CD14-positive monocyte (primary cell): ENCODE results near the gene OR2B2. TPM values are rescaled to one million over a fixed set of nuclear protein-coding genes. Genes with fewer than 3 reads are reported as not detected.

Experiments
- DNase-seq, 3 donors: peaks; one replicate each; pipeline ENCODE4 v3.0.0-alpha.2; 2011 to 2022
- H2AFZ ChIP-seq: 2 replicates; pipeline ENCODE4 v1.6.0; 2012; ENCODE audit warnings: mild to moderate bottlenecking, low read depth, low read length, inconsistent platforms; ENCODE audit not compliant: insufficient read depth, poor library complexity, severe bottlenecking
- H3K27ac ChIP-seq, 2 donors: 1 replicate in 1 of 2; 2 replicates in 1 of 2; pipeline ENCODE4 v1.5.1; 2012 to 2013; ENCODE audit warnings: low read length in 2 of 2, control low read depth in 1 of 2, inconsistent platforms in 1 of 2, low read depth in 1 of 2, mild to moderate bottlenecking in 1 of 2
- H3K27me3 ChIP-seq, 2 donors: one replicate each; pipeline versions ENCODE4 v1.6.0 to v1.6.1; 2011 to 2013; ENCODE audit warnings: low read length in 2 of 2; ENCODE audit not compliant: control insufficient read depth in 2 of 2, insufficient read depth in 2 of 2
- H3K36me3 ChIP-seq, 2 donors: replicated peaks in 1 of 2; 1 replicate in 1 of 2; 2 replicates in 1 of 2; pipeline versions ENCODE4 v1.5.1 to v1.6.1; 2012 to 2013; ENCODE audit warnings: low read length in 2 of 2, control low read depth in 1 of 2, inconsistent platforms in 1 of 2, mild to moderate bottlenecking in 1 of 2; ENCODE audit not compliant: insufficient read depth in 2 of 2, control insufficient read depth in 1 of 2
- H3K4me1 ChIP-seq, 2 donors: 1 replicate in 1 of 2; 2 replicates in 1 of 2; pipeline versions ENCODE4 v1.5.1 to v1.6.1; 2012 to 2013; ENCODE audit warnings: low read length in 2 of 2, control low read depth in 1 of 2, inconsistent platforms in 1 of 2, mild to moderate bottlenecking in 1 of 2, moderate library complexity in 1 of 2; ENCODE audit not compliant: insufficient read depth in 2 of 2, control insufficient read depth in 1 of 2
- H3K4me2 ChIP-seq: replicated peaks from 2 replicates; pipeline ENCODE3; 2012; ENCODE audit warnings: low read length, moderate library complexity, mild to moderate bottlenecking; ENCODE audit not compliant: poor library complexity, severe bottlenecking; ENCODE audit errors: extremely low read depth
- H3K4me3 ChIP-seq, 3 experiments: fragments of 200-600 bp in 1 of 3; sonication (generic) in 1 of 3; replicated peaks in 1 of 3; 1 replicate in 2 of 3; 2 replicates in 1 of 3; pipeline ENCODE4 v1.5.1; 2011 to 2013; ENCODE audit warnings: low read length in 3 of 3, mild to moderate bottlenecking in 3 of 3, control low read depth in 2 of 3, low read depth in 2 of 3, inconsistent platforms in 1 of 3, moderate library complexity in 1 of 3
- H3K79me2 ChIP-seq: 2 replicates; pipeline ENCODE4 v1.6.0; 2012; ENCODE audit warnings: mild to moderate bottlenecking, control low read depth, inconsistent platforms, low read length, moderate library complexity; ENCODE audit not compliant: insufficient read depth
- H3K9ac ChIP-seq: 2 replicates; pipeline ENCODE4 v1.6.0; 2017; ENCODE audit warnings: low read length, mild to moderate bottlenecking; ENCODE audit not compliant: insufficient read depth, poor library complexity, severe bottlenecking
- H3K9me3 ChIP-seq, 2 donors: replicated peaks in 1 of 2; 1 replicate in 1 of 2; 2 replicates in 1 of 2; pipeline versions ENCODE4 v1.5.1 to v1.6.1; 2012 to 2013; ENCODE audit warnings: low read length in 2 of 2, control low read depth in 1 of 2; ENCODE audit not compliant: control insufficient read depth in 1 of 2, insufficient read depth in 1 of 2
- H4K20me1 ChIP-seq: 2 replicates; pipeline ENCODE4 v1.6.0; 2012; ENCODE audit warnings: mild to moderate bottlenecking, low read length, control low read depth, moderate library complexity; ENCODE audit not compliant: insufficient read depth
- H3K27ac Mint-ChIP-seq, 7 donors: one replicate each; pipeline ENCODE4 v1.8.0; 2020; ENCODE audit warnings: mild to moderate bottlenecking in 7 of 7, mixed read lengths in 7 of 7, moderate library complexity in 6 of 7, inconsistent platforms in 2 of 7
- H3K27me3 Mint-ChIP-seq, 3 donors: one replicate each; pipeline ENCODE4 v1.8.0; 2021 to 2022; ENCODE audit warnings: low read depth in 3 of 3, mild to moderate bottlenecking in 3 of 3, mixed read lengths in 3 of 3, moderate library complexity in 3 of 3, inconsistent platforms in 1 of 3
- H3K36me3 Mint-ChIP-seq, 2 donors: one replicate each; pipeline ENCODE4 v1.8.0; 2020; ENCODE audit warnings: mixed read lengths in 2 of 2, inconsistent platforms in 1 of 2, mild to moderate bottlenecking in 1 of 2
- H3K4me1 Mint-ChIP-seq: one replicate; pipeline ENCODE4 v1.8.0; 2020; ENCODE audit warnings: mild to moderate bottlenecking, mixed read lengths
- H3K4me3 Mint-ChIP-seq, 2 donors: one replicate each; pipeline ENCODE4 v1.8.0; 2020; ENCODE audit warnings: mild to moderate bottlenecking in 2 of 2, mixed read lengths in 2 of 2, moderate library complexity in 1 of 2
- H3K9me3 Mint-ChIP-seq, 7 donors: one replicate each; pipeline ENCODE4 v1.8.0; 2020 to 2022; ENCODE audit warnings: mixed read lengths in 7 of 7, mild to moderate bottlenecking in 6 of 7, moderate library complexity in 6 of 7, inconsistent platforms in 2 of 7
- WGBS: methylation state at CpG from one replicate; pipeline ENCODE4 v1.1.5; 2013; ENCODE audit warnings: missing lambda C conversion rate; ENCODE audit not compliant: insufficient coverage; 5-methylcytosine and 5-hydroxymethylcytosine counted together
- intact Hi-C, 2 donors: fragments of 100-400 bp; cut with micrococcal nuclease; formaldehyde crosslinking; loops; one replicate each; pipeline versions ENCODE4 v1.15.0 to v1.15.1; 2023
- polyA plus RNA-seq, 3 donors: library from polyadenylated mRNA; depleted of rRNA in 1 of 3; unstranded in 2 of 3; stranded (reverse) in 1 of 3; fragments of 300-500 nt in 2 of 3; fragments of >200 nt in 1 of 3; fragmentation: Illumina TruSeq in 2 of 3; gene quantifications; 1 replicate in 2 of 3; 2 replicates in 1 of 3; pipeline ENCODE4 v1.2.3, GENCODE V29; 2012 to 2021
- TF ChIP-seq, protein P1 (sequence below): fragments of 200-600 bp; IDR thresholded peaks from one replicate; pipeline ENCODE4 v1.8.0; 2022; ENCODE audit warnings: antibody characterized with exemption, mild to moderate bottlenecking

Gene OR2B2
- polyA plus RNA-seq, 3 donors: not detected

DNA sequence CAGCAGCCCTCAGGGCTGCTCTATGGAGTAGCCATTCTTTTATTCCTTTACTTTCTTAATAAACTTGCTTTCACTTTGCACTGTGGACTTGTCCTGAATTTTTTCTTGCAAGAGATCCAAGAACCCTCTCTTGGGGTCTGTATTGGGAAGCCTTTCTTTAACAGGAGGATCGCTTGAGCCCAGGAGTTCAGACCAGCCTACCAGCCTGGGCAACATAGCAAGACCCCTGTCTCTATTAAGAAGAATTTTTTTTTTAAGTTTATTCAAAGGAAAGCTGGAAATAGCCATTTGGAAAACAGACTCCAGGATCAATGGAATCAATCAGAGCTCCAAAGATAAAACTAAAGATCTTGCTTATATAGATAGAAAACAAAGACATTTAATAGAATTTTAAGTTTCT lies 29.1 kb downstream of the OR2B2 start:
- Histone ChIP-seq H3K4me1 (no peaks in the 10 kb centered on the region), H3K9me3 (no peaks in the 10 kb centered on the region), H2AFZ (no peak overlapping the region), H4K20me1 (no peaks in the 10 kb centered on the region), H3K4me2 (no peak overlapping the region), H3K27ac (no peak overlapping the region), H3K79me2 (no peaks in the 10 kb centered on the region), H3K4me3 (no peak overlapping the region), H3K36me3 (no peaks in the 10 kb centered on the region), H3K9ac (no peak overlapping the region), H3K27me3 (no peaks in the 10 kb centered on the region)
- no peak overlapping the region for H3K4me3 Mint-ChIP-seq
- H3K9me3 Mint-ChIP-seq: peaks cover 0 to 2% (median 0%) of the 10 kb centered on the region in 7 donors
- WGBS: no CpG with 5 or more reads among the region's 1 CpG
- TF ChIP-seq, protein P1, sequence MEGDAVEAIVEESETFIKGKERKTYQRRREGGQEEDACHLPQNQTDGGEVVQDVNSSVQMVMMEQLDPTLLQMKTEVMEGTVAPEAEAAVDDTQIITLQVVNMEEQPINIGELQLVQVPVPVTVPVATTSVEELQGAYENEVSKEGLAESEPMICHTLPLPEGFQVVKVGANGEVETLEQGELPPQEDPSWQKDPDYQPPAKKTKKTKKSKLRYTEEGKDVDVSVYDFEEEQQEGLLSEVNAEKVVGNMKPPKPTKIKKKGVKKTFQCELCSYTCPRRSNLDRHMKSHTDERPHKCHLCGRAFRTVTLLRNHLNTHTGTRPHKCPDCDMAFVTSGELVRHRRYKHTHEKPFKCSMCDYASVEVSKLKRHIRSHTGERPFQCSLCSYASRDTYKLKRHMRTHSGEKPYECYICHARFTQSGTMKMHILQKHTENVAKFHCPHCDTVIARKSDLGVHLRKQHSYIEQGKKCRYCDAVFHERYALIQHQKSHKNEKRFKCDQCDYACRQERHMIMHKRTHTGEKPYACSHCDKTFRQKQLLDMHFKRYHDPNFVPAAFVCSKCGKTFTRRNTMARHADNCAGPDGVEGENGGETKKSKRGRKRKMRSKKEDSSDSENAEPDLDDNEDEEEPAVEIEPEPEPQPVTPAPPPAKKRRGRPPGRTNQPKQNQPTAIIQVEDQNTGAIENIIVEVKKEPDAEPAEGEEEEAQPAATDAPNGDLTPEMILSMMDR: no peak
- intact Hi-C loops: no loop called here
- H3K4me1 Mint-ChIP-seq: peaks cover 18% of the 10 kb centered on the region
- DNase-seq: no peak
- peaks cover 0 to 5% (median 3%) of the 10 kb centered on the region in 3 donors for H3K27me3 Mint-ChIP-seq
- no peaks in the 10 kb centered on the region for H3K36me3 Mint-ChIP-seq
- H3K27ac Mint-ChIP-seq: no peak overlapping the region

DNA sequence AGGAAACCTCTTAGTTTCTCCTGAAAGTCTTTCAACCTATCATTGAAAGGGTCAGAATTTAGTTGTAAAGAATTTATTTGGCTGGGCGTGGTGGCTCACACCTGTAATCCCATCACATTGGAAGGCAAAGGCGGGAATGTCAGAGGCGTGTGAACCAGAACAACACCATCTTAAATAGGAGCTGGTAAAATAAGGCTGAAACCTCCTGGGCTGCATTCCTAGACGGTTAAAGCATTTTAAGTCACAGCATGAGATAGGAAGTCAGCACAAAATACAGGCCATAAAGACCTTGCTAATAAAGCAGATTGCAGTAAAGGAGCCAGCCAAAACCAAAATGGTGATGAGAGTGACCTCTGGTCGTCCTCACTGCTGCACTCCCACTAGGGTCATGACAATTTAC lies 29.6 kb downstream of the OR2B2 start:
- H3K27me3 ChIP-seq: no peaks in the 10 kb centered on the region
- H2AFZ ChIP-seq: no peak overlapping the region
- no peaks in the 10 kb centered on the region for H3K79me2 ChIP-seq
- H3K4me2 ChIP-seq: no peak overlapping the region
- DNase-seq: no peak
- H4K20me1 ChIP-seq: no peaks in the 10 kb centered on the region
- H3K4me1 ChIP-seq: no peaks in the 10 kb centered on the region
- Mint-ChIP-seq H3K9me3 (peaks cover 0 to 2% (median 0%) of the 10 kb centered on the region in 7 donors), H3K36me3 (no peaks in the 10 kb centered on the region), H3K4me3 (no peak overlapping the region), H3K4me1 (peaks cover 15% of the 10 kb centered on the region), H3K27ac (no peak overlapping the region), H3K27me3 (peaks cover 0 to 5% (median 5%) of the 10 kb centered on the region in 3 donors)
- H3K4me3 ChIP-seq: no peak overlapping the region
- WGBS: no CpG with 5 or more reads among the region's 5 CpGs
- H3K9ac ChIP-seq: no peak overlapping the region
- TF ChIP-seq, protein P1: no peak
- intact Hi-C loops: no loop called here
- H3K9me3 ChIP-seq: no peaks in the 10 kb centered on the region
- no peaks in the 10 kb centered on the region for H3K36me3 ChIP-seq
- H3K27ac ChIP-seq: no peak overlapping the region
